HepG2 (cell line): ENCODE results near the gene ARHGEF40. TPM values are rescaled to one million over a fixed set of nuclear protein-coding genes. Genes with fewer than 3 reads are reported as not detected.

Experiments used
- CEBPG ChIP-seq: IDR thresholded peaks from 2 replicates; pipeline ENCODE4 v1.6.1; 2016
- GTF2F1 ChIP-seq: fragments of 150-350 bp; IDR thresholded peaks from 2 replicates; pipeline ENCODE4 v1.6.1; 2014; ENCODE audit warnings: low read length
- HOXA5 ChIP-seq: sonication (generic); formaldehyde crosslinking; IDR thresholded peaks from 2 replicates; pipeline ENCODE4 v1.4.0; 2020; ENCODE audit warnings: missing genetic modification reagents
- IRF9 ChIP-seq: sonication (generic); formaldehyde crosslinking; IDR thresholded peaks from 2 replicates; pipeline ENCODE4 v1.8.0; 2022; ENCODE audit warnings: missing genetic modification reagents, mild to moderate bottlenecking, borderline replicate concordance
- JUND ChIP-seq: sonication (generic); formaldehyde crosslinking; IDR thresholded peaks from 2 replicates; pipeline ENCODE4 v1.8.0; 2022; ENCODE audit warnings: mild to moderate bottlenecking, missing genetic modification reagents
- MBNL3 ChIP-seq: fragments of 250-450 bp; sonication (Bioruptor Pico); conservative IDR thresholded peaks from 2 replicates; pipeline ENCODE4 v1.8.0; 2022; ENCODE audit warnings: mild to moderate bottlenecking, inconsistent platforms
- PCBP1 ChIP-seq: fragments of 200-400 bp; formaldehyde crosslinking; IDR thresholded peaks from 2 replicates; pipeline ENCODE4 v1.6.1; 2017; ENCODE audit warnings: mild to moderate bottlenecking, low read depth, low read length, borderline replicate concordance
- PRDM10 ChIP-seq: sonication (generic); formaldehyde crosslinking; IDR thresholded peaks from 2 replicates; pipeline ENCODE4 v1.4.0; 2020; ENCODE audit warnings: low read depth, missing genetic modification reagents
- RBAK ChIP-seq: sonication (generic); formaldehyde crosslinking; IDR thresholded peaks from 2 replicates; pipeline ENCODE4 v1.5.1; 2020; ENCODE audit warnings: mild to moderate bottlenecking, missing genetic modification reagents
- RFX3 ChIP-seq: IDR thresholded peaks from 2 replicates; pipeline ENCODE4 v1.6.1; 2016; ENCODE audit warnings: missing biosample characterization, missing genetic modification reagents
- SMC3 ChIP-seq: IDR thresholded peaks from 2 replicates; pipeline ENCODE4 v1.6.1; 2011; ENCODE audit warnings: low read length, improper control_type of control experiment
- THAP11 ChIP-seq: IDR thresholded peaks from 2 replicates; pipeline ENCODE4 v1.6.1; 2016; ENCODE audit warnings: missing biosample characterization, missing genetic modification reagents
- XRCC5 ChIP-seq: fragments of 200-400 bp; formaldehyde crosslinking; optimal IDR thresholded peaks from 2 replicates; pipeline ENCODE3; 2017; ENCODE audit warnings: mild to moderate bottlenecking, low read length
- YEATS4 ChIP-seq: sonication (generic); formaldehyde crosslinking; IDR thresholded peaks from 2 replicates; pipeline ENCODE4 v1.4.0; 2020; ENCODE audit warnings: missing genetic modification reagents, borderline replicate concordance
- ZBTB1 ChIP-seq: sonication (generic); formaldehyde crosslinking; IDR thresholded peaks from 2 replicates; pipeline ENCODE4 v1.4.0; 2020; ENCODE audit warnings: missing genetic modification reagents, borderline replicate concordance
- ZNF224 ChIP-seq: sonication (generic); formaldehyde crosslinking; IDR thresholded peaks from 2 replicates; pipeline ENCODE4 v1.5.0; 2020; ENCODE audit warnings: mild to moderate bottlenecking, missing genetic modification reagents
- ZNF335 ChIP-seq: sonication (generic); formaldehyde crosslinking; IDR thresholded peaks from 2 replicates; pipeline ENCODE4 v1.4.0; 2020; ENCODE audit warnings: missing genetic modification reagents
- ZNF432 ChIP-seq: sonication (generic); formaldehyde crosslinking; IDR thresholded peaks from 2 replicates; pipeline ENCODE4 v1.5.0; 2020; ENCODE audit warnings: missing genetic modification reagents, mild to moderate bottlenecking, borderline replicate concordance
- ZNF44 ChIP-seq: sonication (generic); formaldehyde crosslinking; IDR thresholded peaks from 2 replicates; pipeline ENCODE4 v1.5.1; 2020; ENCODE audit warnings: mild to moderate bottlenecking, missing genetic modification reagents
- ZNF552 ChIP-seq: sonication (generic); formaldehyde crosslinking; IDR thresholded peaks from 2 replicates; pipeline ENCODE4 v1.9.0; 2022; ENCODE audit warnings: missing genetic modification reagents, mild to moderate bottlenecking, borderline replicate concordance
- ZNF577 ChIP-seq: sonication (generic); formaldehyde crosslinking; IDR thresholded peaks from 2 replicates; pipeline ENCODE4 v1.4.0; 2020; ENCODE audit warnings: mild to moderate bottlenecking, low read depth, missing genetic modification reagents, borderline replicate concordance
- ZSCAN22 ChIP-seq: sonication (generic); formaldehyde crosslinking; IDR thresholded peaks from 2 replicates; pipeline ENCODE4 v1.4.0; 2020; ENCODE audit warnings: mild to moderate bottlenecking, missing genetic modification reagents
- polyA plus RNA-seq, 8 experiments: library from polyadenylated mRNA; depleted of rRNA in 3 of 8; stranded (reverse) in 7 of 8; unstranded in 1 of 8; fragments of >200 nt; fragmentation: Illumina TruSeq in 4 of 8; extraction: Trizol in 4 of 8; gene quantifications; 2 replicates each; pipeline versions ENCODE4 v1.2.1 to v1.2.3, GENCODE V29; 2011 to 2016; ENCODE audit warnings: low read depth in 4 of 8, missing spikeins in 1 of 8, mixed read lengths in 1 of 8; ENCODE audit not compliant: insufficient read depth in 1 of 8
- total RNA-seq, 5 experiments: library from RNA; depleted of rRNA; stranded (reverse); fragments of >200 nt; fragmentation: Illumina TruSeq; extraction: Trizol; gene quantifications; 2 replicates each; pipeline ENCODE4 v1.2.3, GENCODE V29; 2016; ENCODE audit warnings: low read depth in 1 of 5
- TF ChIP-seq, protein P1 (sequence below): IDR thresholded peaks from 2 replicates; pipeline ENCODE4 v1.6.1; 2016
- TF ChIP-seq, protein P2 (sequence below): sonication (generic); formaldehyde crosslinking; IDR thresholded peaks from 2 replicates; pipeline ENCODE4 v1.8.0; 2022; ENCODE audit warnings: mild to moderate bottlenecking, missing genetic modification reagents; ENCODE audit not compliant: insufficient replicate concordance

ARHGEF40 gene
- total and polyA plus RNA-seq, 2 of the 13 experiments (the other 11 are each of a cell fraction or from before 2014, with no cell fraction given), result 28.1 to 78.1 TPM

DNA sequence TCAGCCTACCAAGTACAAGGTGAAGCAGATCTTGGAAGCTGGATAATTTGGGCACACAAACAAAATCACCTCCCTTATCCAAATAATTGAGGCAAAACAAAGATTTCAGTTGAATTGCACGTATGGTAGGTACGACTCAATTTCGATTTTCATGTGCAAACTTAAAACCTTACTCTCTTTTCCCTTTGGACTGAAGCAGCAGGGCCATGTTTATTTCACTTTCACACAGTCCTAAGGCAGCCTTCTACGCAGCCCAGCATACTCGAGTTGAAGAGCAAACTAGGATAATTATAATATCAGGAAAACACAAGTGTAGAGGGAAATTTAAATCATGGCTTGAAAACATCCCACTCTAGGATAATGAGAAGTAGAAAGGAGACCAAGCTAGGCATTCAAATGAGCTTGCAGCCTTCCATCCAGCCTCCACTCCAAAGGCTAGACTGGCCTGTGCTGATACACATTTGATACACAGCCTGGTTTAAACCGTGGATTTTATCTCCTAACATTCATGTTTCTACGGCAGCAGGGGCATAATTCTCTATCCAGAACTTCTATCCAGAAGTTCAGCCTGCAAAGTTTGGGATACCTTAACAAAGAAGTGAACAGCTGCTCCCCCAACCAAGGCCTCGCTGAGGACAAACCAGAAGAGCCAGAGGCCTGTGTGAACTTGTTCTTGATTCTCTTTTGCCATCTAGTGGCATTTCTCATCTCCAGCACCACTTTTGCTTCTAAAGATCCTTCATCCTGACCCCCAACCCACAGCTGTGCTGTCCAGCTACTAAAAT is 30.3 kb upstream of the ARHGEF40 start (continued):
- TF ChIP-seq, protein P1, sequence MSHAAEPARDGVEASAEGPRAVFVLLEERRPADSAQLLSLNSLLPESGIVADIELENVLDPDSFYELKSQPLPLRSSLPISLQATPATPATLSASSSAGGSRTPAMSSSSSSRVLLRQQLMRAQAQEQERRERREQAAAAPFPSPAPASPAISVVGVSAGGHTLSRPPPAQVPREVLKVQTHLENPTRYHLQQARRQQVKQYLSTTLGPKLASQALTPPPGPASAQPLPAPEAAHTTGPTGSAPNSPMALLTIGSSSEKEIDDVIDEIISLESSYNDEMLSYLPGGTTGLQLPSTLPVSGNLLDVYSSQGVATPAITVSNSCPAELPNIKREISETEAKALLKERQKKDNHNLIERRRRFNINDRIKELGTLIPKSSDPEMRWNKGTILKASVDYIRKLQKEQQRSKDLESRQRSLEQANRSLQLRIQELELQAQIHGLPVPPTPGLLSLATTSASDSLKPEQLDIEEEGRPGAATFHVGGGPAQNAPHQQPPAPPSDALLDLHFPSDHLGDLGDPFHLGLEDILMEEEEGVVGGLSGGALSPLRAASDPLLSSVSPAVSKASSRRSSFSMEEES (CRISPR knock-in tag), result no peak
- TF ChIP-seq ZBTB1 (CRISPR knock-in tag) (no peak), RBAK (CRISPR knock-in tag) (no peak), XRCC5 (peak; percentile 53), SMC3 (peak; percentile 96), PCBP1 (no peak), ZNF335 (no peak), MBNL3 (CRISPR knock-in tag) (no peak), PRDM10 (CRISPR knock-in tag) (no peak), RFX3 (no peak), ZNF224 (no peak), ZNF552 (CRISPR knock-in tag) (no peak), ZNF432 (no peak), THAP11 (CRISPR knock-in tag) (0 out of 2 replicates have a peak, but pooled peaks have one; percentile 14), CEBPG (CRISPR knock-in tag) (no peak), ZSCAN22 (CRISPR knock-in tag) (no peak), HOXA5 (CRISPR knock-in tag) (peak; percentile 34; the same call in 1 of the 2 replicates), ZNF44 (no peak), YEATS4 (CRISPR knock-in tag) (peak; percentile 58; the same call in 1 of the 2 replicates), ZNF577 (CRISPR knock-in tag) (no peak), GTF2F1 (no peak), JUND (no peak), IRF9 (CRISPR knock-in tag) (no peak)
- TF ChIP-seq, protein P2, sequence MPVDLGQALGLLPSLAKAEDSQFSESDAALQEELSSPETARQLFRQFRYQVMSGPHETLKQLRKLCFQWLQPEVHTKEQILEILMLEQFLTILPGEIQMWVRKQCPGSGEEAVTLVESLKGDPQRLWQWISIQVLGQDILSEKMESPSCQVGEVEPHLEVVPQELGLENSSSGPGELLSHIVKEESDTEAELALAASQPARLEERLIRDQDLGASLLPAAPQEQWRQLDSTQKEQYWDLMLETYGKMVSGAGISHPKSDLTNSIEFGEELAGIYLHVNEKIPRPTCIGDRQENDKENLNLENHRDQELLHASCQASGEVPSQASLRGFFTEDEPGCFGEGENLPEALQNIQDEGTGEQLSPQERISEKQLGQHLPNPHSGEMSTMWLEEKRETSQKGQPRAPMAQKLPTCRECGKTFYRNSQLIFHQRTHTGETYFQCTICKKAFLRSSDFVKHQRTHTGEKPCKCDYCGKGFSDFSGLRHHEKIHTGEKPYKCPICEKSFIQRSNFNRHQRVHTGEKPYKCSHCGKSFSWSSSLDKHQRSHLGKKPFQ (CRISPR knock-in tag), result no peak
